ENCODE results near the gene C19orf53. TPM values are rescaled to one million over a fixed set of nuclear protein-coding genes. Genes with fewer than 3 reads are reported as not detected.

C19orf53 gene
- total RNA-seq (2021; ENCODE audit: unreplicated experiment), result 115 TPM
- 217 and 237 TPM in 2 replicates for polyA plus RNA-seq (2012)
- percentile 88 among the genes with signal in this experiment for Bru-seq, nascent RNA
- percentile 85 among the genes with signal in this experiment for BruChase-seq, experiment 1, labeled RNA remaining after a 6-hour chase
- BruChase-seq, experiment 2, labeled RNA remaining after a 2-hour chase, result percentile 84 among the genes with signal in this experiment
- long read RNA-seq, transcript C19orf53-202 (3 exons, 873 nt), result major isoform, 91 of 101 reads
- long read RNA-seq, partial matches to known transcripts, result 0 of 101 reads
- long read RNA-seq, other reads (novel, unspliced or antisense), result 6 of 101 reads

DNA sequence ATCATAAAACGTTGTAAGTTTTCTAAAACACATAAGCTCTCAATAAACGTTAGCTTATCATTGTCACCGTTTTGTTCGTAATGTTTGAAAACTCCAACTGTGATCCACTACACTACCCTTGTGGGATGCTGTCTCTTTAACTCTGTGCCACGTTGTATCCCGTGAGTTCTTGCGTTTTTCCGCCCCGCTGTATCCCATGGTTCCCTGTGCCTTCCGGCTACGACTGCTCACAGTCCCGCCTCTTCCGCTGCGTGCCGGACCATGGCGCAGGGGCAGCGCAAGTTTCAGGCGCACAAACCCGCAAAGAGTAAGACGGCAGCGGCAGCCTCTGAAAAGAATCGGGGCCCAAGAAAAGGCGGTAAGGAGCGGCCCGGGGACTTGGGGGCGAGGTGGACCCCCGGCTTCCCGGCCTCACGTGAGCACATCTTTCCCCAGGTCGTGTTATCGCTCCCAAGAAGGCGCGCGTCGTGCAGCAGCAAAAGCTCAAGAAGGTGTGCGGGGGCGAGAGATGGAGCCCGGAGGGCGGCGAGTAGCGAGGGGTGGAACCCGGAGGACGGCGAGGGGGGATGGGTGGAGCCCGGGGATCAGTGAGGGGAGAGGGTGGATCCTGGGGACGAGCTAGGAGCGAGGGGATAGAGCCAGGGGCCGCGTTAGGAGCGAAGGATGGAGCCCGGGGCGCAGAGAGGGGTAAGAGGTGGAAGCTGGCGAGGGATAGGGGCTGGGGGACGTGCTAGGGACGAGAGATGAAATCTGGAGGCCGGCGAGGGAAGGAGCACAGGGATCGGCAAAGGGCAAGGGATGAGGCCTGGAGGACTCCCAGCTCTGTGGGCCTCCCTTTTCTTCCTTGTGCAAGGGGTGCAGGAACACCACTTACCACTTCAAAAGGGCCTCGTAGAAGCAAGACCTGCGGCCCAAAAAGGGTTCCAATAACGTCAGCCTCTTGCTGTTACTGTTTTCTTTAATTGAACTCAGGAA lies at the start of gene C19orf53:
TSS of gene C19orf53 (plus strand) at position 240 of the 975 bp plus-strand sequence. CDS start at position 262, 22 bp downstream.
- Histone ChIP-seq H3K27me3 (ENCODE audit: insufficient read depth, low read length) (no peaks in the 10 kb centered on the region), H3K36me3 (ENCODE audit: control insufficient read depth in 1 of 2, insufficient read depth in 2 of 2, low read length in 2 of 2) (peaks cover 13 to 23% of the 10 kb centered on the region in 2 experiments; a peak in 3 of 4 replicates), H3K27ac (ENCODE audit: low read depth, low read length) (peak within 1 kb of the TSS; percentile 80), H3K79me2 (ENCODE audit: insufficient read depth, low read length) (peaks cover 39% of the 10 kb centered on the region), H3K9me2 (ENCODE audit: insufficient read depth) (no peaks in the 10 kb centered on the region), H4K20me1 (ENCODE audit: insufficient read depth) (no peaks in the 10 kb centered on the region), H2AFZ (ENCODE audit: low read depth, low read length, poor library complexity, severe bottlenecking) (no peak within 1 kb of the TSS), H3K4me3 (replicated peaks in 1 of 2; ENCODE audit: low read depth in 1 of 2, low read length in 2 of 2) (peak within 1 kb of the TSS; percentile 74 to 99), H3K9ac (ENCODE audit: low read length) (peak within 1 kb of the TSS; percentile 86), H3K9me3 (ENCODE audit: control insufficient read depth in 1 of 2, insufficient read depth in 1 of 2, low read depth in 1 of 2, low read length in 2 of 2) (no peaks in the 10 kb centered on the region), H3K4me2 (ENCODE audit: low read length) (peak within 1 kb of the TSS; percentile 84), H3K4me1 (ENCODE audit: control insufficient read depth in 1 of 2, insufficient read depth in 2 of 2, low read length in 2 of 2) (peaks cover 13 to 24% of the 10 kb centered on the region in 2 experiments)
- POLR2A ChIA-PET, result interaction anchor here (0.7 to 2.6 kb wide), 4 partner anchors 10 to 73 kb away, joined by 3 to 9 read pairs (median 5); partner anchors contain the start of gene MRI1
- TSS peak; percentile 75 for BruUV-seq (replicated peaks)
- CTCF ChIA-PET, result interaction anchor here (1.4 to 2.0 kb wide), 3 partner anchors 10 to 88 kb away, joined by 4 to 6 read pairs (median 4); partner anchors contain the start of gene ZSWIM4
- ATAC-seq (peak; percentile 94), DNase-seq (ENCODE audit: low read depth, low spot score) (peak; percentile 80)
- intact Hi-C loops (cut with micrococcal nuclease), result loop anchor here (5.0 kb wide), 1 partner anchor 177 kb away; no protein-coding TSS in a partner anchor
- RAD21 ChIA-PET (ENCODE audit: low non-redundant PET in 1 of 2, low total read pairs in 2 of 2, uncharacterized antibody in 2 of 2, unreplicated experiment in 2 of 2), result no interaction called here
- TF ChIP-seq RAD21 (IDR thresholded peaks at IDR 0.05; ENCODE audit: low read depth) (no peak), YY1 (IDR thresholded peaks at IDR 0.05; ENCODE audit: extremely low read depth, insufficient replicate concordance, low read depth, low read length) (peak; percentile 92), JUND (IDR thresholded peaks at IDR 0.05) (no peak), POLR2AphosphoS5 (IDR thresholded peaks at IDR 0.05; ENCODE audit: low read depth, low read length) (peak; percentile 86), ZFX (IDR thresholded peaks at IDR 0.05) (peak; percentile 21; the same call in 1 of the 2 replicates), TCF7L2 (IDR thresholded peaks at IDR 0.05; ENCODE audit: borderline replicate concordance, extremely low read depth, insufficient read depth, insufficient read length) (peak; percentile 11), POLR2A (IDR thresholded peaks at IDR 0.05; ENCODE audit: borderline replicate concordance, extremely low read depth, insufficient read depth, insufficient read length) (peak; percentile 68), ELF1 (IDR thresholded peaks at IDR 0.05; ENCODE audit: borderline replicate concordance, low read depth) (peak; percentile 99), EZH2phosphoT487 (IDR thresholded peaks at IDR 0.05; ENCODE audit: borderline replicate concordance) (no peak), CEBPB (IDR thresholded peaks at IDR 0.05; ENCODE audit: low read depth) (no peak), SIN3A (IDR thresholded peaks at IDR 0.05; ENCODE audit: low read depth) (peak; percentile 76), ZNF274 (IDR thresholded peaks at IDR 0.05; ENCODE audit: low read depth, low read length) (no peak), EGR1 (IDR thresholded peaks at IDR 0.05; ENCODE audit: low read depth) (peak; percentile 87), EZH2 (IDR thresholded peaks at IDR 0.05) (no peak), FOSL1 (IDR thresholded peaks at IDR 0.05; ENCODE audit: low read depth) (no peak), CBX3 (IDR thresholded peaks at IDR 0.05; ENCODE audit: low read depth) (peak; percentile 92), SP1 (IDR thresholded peaks at IDR 0.05; ENCODE audit: low read depth) (peak; percentile 99)
- TF ChIP-seq, protein P1, sequence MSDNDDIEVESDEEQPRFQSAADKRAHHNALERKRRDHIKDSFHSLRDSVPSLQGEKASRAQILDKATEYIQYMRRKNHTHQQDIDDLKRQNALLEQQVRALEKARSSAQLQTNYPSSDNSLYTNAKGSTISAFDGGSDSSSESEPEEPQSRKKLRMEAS (IDR thresholded peaks at IDR 0.05), result peak; percentile 97
- TF ChIP-seq, protein P2, sequence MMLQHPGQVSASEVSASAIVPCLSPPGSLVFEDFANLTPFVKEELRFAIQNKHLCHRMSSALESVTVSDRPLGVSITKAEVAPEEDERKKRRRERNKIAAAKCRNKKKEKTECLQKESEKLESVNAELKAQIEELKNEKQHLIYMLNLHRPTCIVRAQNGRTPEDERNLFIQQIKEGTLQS (IDR thresholded peaks at IDR 0.05), result no peak
- TF ChIP-seq, protein P3, sequence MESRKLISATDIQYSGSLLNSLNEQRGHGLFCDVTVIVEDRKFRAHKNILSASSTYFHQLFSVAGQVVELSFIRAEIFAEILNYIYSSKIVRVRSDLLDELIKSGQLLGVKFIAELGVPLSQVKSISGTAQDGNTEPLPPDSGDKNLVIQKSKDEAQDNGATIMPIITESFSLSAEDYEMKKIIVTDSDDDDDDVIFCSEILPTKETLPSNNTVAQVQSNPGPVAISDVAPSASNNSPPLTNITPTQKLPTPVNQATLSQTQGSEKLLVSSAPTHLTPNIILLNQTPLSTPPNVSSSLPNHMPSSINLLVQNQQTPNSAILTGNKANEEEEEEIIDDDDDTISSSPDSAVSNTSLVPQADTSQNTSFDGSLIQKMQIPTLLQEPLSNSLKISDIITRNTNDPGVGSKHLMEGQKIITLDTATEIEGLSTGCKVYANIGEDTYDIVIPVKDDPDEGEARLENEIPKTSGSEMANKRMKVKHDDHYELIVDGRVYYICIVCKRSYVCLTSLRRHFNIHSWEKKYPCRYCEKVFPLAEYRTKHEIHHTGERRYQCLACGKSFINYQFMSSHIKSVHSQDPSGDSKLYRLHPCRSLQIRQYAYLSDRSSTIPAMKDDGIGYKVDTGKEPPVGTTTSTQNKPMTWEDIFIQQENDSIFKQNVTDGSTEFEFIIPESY (IDR thresholded peaks at IDR 0.05; ENCODE audit: extremely low read depth, insufficient replicate concordance, low read length), result peak; percentile 87
- TF ChIP-seq, protein P4, sequence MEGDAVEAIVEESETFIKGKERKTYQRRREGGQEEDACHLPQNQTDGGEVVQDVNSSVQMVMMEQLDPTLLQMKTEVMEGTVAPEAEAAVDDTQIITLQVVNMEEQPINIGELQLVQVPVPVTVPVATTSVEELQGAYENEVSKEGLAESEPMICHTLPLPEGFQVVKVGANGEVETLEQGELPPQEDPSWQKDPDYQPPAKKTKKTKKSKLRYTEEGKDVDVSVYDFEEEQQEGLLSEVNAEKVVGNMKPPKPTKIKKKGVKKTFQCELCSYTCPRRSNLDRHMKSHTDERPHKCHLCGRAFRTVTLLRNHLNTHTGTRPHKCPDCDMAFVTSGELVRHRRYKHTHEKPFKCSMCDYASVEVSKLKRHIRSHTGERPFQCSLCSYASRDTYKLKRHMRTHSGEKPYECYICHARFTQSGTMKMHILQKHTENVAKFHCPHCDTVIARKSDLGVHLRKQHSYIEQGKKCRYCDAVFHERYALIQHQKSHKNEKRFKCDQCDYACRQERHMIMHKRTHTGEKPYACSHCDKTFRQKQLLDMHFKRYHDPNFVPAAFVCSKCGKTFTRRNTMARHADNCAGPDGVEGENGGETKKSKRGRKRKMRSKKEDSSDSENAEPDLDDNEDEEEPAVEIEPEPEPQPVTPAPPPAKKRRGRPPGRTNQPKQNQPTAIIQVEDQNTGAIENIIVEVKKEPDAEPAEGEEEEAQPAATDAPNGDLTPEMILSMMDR (IDR thresholded peaks at IDR 0.05 in 2 of 3, conservative IDR thresholded peaks at IDR 0.05 in 1 of 3; ENCODE audit: borderline replicate concordance in 1 of 3, insufficient read depth in 1 of 3, low read depth in 2 of 3, low read length in 2 of 3), result no peak

Measured in HCT116 (cell line).